Vagina (tissue), 2 donors: Measurements from ENCODE around the gene PFN4.

Experiments
- POLR2AphosphoS5 ChIP-seq, 2 donors: sonication (generic); formaldehyde crosslinking; IDR thresholded peaks; one replicate each; pipeline ENCODE4 v1.9.0; 2017; ENCODE audit warnings: antibody characterized with exemption in 2 of 2, mild to moderate bottlenecking in 2 of 2, low read depth in 1 of 2; ENCODE audit not compliant: insufficient read depth in 1 of 2
- TF ChIP-seq, protein P1 (sequence below), 3 experiments: fragments of 450-650 bp in 2 of 3; fragments of 200-600 bp in 1 of 3; sonication (generic) in 1 of 3; IDR thresholded peaks; one replicate each; pipeline ENCODE4 v1.5.1; 2017 to 2019; ENCODE audit warnings: antibody characterized with exemption in 3 of 3, mild to moderate bottlenecking in 2 of 3, moderate library complexity in 2 of 3

DNA sequence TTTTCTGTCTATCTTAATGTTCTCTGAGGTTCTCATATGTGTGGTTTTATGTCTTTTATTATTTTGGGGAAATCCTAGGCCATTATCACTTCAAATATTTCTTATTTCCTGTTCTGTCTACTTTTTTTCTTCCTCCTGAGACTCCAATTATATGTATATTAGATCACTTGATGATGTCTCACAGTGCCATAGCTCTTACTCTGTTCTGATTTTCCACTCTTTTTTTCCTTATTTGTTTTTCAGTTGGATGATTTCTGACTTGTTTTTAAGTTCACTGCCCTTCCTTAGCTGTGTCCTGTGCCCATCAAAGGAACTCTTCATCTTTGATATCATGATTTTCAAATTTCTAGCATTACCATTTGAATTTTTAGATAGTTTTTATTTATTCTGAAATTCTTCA, 24.2 kb upstream of the PFN4 start:
- TF ChIP-seq, protein P1, sequence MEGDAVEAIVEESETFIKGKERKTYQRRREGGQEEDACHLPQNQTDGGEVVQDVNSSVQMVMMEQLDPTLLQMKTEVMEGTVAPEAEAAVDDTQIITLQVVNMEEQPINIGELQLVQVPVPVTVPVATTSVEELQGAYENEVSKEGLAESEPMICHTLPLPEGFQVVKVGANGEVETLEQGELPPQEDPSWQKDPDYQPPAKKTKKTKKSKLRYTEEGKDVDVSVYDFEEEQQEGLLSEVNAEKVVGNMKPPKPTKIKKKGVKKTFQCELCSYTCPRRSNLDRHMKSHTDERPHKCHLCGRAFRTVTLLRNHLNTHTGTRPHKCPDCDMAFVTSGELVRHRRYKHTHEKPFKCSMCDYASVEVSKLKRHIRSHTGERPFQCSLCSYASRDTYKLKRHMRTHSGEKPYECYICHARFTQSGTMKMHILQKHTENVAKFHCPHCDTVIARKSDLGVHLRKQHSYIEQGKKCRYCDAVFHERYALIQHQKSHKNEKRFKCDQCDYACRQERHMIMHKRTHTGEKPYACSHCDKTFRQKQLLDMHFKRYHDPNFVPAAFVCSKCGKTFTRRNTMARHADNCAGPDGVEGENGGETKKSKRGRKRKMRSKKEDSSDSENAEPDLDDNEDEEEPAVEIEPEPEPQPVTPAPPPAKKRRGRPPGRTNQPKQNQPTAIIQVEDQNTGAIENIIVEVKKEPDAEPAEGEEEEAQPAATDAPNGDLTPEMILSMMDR (IDR thresholded peaks at IDR 0.05), result no peak
- no peak for TF ChIP-seq POLR2AphosphoS5 (IDR thresholded peaks at IDR 0.05; ENCODE audit: insufficient read depth in 1 of 2, low read depth in 1 of 2)
